ENCODE results near the gene HS1BP3.

- TF ChIP-seq POLR2A (IDR thresholded peaks at IDR 0.05) = peak in 1 of 2 donors; percentile 26
- TF ChIP-seq, protein P1, sequence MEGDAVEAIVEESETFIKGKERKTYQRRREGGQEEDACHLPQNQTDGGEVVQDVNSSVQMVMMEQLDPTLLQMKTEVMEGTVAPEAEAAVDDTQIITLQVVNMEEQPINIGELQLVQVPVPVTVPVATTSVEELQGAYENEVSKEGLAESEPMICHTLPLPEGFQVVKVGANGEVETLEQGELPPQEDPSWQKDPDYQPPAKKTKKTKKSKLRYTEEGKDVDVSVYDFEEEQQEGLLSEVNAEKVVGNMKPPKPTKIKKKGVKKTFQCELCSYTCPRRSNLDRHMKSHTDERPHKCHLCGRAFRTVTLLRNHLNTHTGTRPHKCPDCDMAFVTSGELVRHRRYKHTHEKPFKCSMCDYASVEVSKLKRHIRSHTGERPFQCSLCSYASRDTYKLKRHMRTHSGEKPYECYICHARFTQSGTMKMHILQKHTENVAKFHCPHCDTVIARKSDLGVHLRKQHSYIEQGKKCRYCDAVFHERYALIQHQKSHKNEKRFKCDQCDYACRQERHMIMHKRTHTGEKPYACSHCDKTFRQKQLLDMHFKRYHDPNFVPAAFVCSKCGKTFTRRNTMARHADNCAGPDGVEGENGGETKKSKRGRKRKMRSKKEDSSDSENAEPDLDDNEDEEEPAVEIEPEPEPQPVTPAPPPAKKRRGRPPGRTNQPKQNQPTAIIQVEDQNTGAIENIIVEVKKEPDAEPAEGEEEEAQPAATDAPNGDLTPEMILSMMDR (IDR thresholded peaks at IDR 0.05) = no peak
Observed at GRCh38 chr2:20617081-20617575, 33.8 kb downstream of the HS1BP3 start.
